GM04503 (cell line): ENCODE data around the gene IRF2BP2.

ENCODE experiments used
- DNase-seq: peaks from one replicate; pipeline ENCODE4 v3.0.0-alpha.2; 2012; ENCODE audit warnings: low read depth

The IRF2BP2 gene

DNA sequence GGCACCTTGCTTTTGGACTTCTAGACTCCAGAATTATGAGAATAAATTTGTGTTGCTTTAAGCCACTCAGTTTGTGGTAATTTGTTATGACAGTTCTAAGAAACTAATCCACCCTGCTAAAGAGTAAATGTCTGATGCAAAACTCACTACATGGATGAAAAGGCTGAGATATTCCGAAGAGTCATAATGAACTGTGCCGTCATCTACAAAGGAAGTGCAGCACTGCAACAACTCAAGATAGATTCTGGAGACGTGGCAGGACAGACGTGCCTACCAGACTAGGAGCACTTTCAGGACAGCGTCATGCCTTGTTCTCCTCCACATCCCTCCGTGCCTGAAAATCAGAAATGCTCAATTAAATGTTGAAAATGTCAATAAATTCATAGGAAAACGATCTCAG lies 24.4 kb upstream of the IRF2BP2 start:
- DNase-seq, result no peak

DNA sequence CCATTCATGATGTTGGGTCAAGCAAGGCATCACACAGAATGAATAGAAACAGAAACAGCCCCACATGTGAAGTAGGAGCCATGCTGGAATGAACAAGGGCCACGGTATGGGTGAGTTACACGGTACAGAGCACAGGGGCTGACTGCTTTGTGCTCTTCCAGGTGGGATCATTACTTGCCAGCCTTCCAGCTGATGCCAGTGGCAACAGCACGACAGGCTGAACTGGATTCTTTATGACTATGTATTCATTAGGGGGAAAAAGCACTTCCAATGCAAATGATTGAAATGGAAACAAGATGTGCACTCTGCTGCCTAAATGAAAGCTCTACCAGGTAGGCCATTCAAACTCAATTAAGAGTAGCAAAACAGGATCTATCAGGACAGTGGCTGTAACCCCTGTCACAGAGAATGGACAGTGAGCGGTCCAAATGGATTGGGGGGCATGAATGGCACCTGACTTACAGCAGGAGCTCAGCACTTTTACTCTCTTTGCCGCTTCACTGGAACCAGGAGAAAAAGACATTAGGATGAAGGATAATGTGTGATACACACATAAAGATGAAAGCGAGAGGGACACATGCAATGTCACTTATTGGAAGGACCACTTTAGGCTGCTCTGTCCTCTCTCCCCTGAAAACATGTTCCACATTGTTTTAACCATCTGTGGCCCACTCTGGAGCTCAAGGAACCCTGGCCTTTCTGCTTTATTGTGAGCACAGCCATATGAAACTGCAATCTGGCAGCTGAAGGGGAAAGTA lies 23.4 kb upstream of the IRF2BP2 start:
- DNase-seq, result no peak

DNA sequence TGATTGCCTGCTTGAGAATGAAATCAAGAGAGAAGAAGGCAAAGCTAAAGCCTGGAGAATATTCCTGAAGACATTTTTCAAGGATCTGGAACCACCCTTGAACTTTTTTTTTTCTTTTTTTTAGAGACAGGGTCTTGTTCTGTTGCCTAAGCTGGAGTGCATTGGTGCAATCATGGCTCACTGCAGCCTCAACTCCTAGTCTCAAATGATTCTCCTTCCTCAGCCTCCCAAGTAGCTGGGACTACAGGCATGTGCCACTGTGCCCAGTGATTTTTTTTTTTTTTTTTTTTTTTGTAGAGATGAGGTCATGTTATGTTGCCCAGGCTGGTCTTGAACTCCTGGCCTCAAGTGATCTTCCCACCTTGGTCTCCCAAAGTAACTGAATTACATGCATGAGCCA lies 22.2 kb upstream of the IRF2BP2 start:
- no peak for DNase-seq

DNA sequence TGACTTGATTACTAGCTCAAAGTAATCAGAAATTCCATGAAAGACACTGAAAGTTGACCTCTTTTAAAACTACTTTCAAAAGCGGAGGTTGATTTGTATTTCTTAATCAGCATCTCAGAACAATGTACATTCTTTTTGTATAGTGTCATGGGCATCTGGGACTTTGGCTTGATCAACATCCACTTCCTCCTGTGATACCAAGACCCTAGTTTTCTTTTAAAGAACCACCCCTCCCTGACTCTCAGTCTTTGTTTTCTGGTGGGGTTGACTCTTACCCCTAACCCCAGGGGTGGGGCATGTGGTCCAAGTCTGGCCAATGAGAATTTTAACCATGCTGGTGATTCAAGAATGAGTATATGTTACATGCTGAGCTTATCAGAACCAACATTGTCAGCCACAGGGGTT lies 21.7 kb upstream of the IRF2BP2 start:
- DNase-seq, result peak; percentile 75

DNA sequence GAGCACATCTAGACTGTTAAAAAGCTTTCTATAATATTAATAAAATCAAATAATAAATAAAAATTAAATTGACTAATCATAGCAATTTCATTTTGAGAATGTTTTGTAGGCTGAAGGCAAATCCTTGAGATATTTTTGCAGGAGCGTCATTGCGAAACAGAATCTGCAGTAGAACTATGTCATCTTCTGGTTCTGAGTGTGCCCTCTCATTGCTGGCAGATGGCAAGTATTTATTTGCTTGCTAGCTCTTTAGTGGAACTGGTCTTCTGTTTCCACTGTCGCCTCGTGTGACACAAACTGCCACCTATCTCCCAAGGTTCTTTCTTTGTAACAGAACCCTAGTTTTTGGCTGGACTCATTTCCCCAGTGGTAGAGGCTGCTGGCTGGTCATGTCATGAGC lies 19.0 kb upstream of the IRF2BP2 start:
- DNase-seq, result no peak

DNA sequence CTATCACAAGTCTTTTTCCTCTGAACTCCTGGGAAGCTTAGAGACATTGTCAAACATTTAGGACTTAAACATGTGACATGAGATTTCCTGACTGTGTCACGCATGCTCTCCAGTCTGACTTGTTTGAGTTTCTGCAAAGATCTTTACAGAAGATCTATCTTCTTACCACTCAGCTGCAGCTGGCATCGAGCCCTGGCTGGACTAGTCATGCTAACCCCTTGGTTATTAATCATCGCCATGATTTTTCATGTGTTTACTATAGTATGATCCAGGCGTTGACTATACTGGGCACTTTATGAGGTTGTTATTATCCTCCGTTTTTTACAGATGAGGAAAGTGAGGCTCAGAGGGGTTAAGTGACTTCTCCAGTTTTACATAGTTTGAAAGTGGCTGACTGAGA lies 18.1 kb upstream of the IRF2BP2 start:
- no peak for DNase-seq

DNA sequence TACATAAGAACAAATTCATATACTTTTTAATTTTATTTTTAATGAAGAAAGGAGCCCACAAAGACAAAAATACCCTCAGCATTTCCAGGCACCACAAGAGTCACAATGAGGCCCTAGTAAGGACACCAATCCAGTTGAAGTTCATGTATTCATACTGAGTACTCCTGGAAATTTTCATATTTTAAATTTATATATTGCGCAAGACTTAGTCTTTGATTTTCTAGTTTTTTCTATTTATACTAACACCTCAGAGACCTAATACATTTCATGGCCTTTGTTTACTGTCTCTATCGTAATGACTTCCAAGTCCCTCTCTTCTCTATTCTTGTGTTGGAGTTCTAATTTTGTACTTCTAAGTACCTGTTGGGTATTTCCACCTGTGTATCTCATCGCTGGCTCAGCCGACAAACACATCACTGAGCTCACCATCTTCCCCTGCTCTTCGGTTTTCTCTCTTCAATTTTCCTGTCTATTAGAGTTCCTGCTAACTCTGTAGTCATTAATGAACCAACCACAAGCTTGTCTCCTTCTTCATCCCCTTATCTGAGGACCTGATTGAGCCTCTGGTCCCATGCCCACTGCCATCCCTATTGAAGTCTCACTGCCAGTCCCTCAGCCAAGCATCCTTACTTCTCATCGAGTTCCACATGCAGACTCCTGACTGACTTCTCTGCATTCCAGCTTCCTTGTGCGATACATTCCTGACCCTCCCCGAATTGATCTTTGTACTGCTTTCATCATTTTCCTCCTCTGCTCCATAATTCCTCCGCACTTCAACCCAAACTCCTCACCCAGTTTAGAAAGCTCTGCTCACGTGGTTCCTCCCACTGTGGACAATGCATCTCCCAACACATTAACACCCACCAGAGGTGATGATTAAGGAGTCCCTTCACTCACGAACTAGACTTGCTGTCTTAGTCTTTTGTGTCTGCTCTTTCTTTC lies 17.3 kb upstream of the IRF2BP2 start:
- no peak for DNase-seq

DNA sequence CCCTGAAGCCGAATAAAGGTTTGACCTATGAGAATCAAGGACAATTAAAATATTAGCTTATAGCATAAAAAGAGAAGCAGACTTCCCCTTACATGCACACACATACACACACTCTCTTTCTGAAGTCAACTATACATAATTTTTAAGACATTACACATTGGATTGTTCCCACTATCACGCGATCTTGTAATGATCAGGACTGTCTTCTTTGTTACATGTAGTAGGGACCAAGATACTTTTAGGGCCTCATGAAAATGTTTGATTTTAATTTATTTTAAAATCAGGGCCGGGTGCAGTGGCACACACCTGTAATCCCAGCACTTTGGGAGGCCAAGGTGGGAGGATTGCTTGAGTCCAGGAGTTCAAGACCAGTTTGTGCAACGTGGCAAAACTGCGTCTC lies 16.4 kb upstream of the IRF2BP2 start:
- no peak for DNase-seq

DNA sequence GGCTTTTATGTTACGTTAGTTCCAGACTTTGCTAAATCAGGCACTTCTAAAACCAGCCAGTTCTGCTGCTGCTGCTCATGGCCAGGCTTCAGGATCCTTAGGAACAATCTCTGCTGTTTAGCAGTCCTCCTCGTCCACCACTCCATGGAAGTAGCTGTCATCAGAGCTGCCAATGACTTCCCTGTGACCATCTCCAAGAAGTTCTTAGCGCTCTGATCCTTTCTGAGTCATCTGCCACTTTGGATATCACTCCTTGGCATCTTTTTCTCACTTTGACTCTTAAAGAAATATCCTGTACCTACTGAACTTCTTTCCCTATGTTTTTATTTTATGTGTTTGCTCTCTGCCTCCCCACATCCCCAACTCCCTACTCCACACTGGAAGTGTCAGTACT lies 14.7 kb upstream of the IRF2BP2 start:
- DNase-seq, result no peak

DNA sequence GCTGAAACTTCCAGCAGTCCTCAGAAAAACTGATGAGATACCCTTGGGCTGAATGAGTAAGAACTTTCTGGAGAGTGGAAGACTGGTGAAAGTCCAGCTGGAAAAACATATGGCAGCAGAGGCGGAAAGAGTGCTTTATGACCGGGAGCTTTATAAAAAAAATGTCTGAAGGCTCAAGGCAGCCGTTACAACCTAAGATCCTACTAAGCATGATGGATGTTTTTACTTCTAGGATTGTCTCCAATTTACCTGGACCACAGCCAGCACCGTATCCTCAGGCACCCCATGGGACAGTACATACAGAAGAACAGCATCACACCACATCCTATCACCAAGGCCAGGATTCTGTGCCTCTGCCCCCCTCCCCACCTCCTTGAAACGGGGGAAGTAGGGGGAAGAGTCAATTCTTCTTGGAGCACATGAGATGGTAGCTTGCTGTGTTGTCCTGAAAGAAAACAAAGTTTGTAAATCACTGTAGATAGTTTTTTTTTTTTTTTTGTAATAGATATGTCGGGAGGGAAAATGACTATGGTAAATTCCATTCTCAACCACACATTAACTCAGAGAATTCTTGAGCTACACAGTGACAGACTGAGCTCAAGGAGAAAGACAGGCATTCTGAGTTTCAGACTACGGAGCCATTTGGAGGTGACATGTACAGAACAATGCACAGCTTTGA lies 11.8 kb upstream of the IRF2BP2 start:
- peak; percentile 72 for DNase-seq

DNA sequence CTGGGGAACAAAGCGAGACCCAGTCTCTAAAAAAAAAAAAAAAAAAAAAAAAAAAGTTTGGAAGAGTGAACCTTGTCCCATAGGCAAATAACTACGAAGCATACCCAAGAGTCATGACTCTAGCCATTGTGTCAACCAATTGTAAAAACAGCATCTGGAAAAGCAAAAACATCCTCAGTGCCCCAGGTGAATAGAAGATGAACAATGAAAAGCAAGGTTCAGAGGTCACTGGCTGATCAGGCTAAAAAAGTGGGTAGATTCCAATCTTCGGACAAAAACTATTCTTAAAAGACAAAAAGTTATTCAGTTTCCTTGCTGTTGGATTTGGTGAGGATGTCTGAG lies 11.1 kb upstream of the IRF2BP2 start:
- DNase-seq, result no peak

DNA sequence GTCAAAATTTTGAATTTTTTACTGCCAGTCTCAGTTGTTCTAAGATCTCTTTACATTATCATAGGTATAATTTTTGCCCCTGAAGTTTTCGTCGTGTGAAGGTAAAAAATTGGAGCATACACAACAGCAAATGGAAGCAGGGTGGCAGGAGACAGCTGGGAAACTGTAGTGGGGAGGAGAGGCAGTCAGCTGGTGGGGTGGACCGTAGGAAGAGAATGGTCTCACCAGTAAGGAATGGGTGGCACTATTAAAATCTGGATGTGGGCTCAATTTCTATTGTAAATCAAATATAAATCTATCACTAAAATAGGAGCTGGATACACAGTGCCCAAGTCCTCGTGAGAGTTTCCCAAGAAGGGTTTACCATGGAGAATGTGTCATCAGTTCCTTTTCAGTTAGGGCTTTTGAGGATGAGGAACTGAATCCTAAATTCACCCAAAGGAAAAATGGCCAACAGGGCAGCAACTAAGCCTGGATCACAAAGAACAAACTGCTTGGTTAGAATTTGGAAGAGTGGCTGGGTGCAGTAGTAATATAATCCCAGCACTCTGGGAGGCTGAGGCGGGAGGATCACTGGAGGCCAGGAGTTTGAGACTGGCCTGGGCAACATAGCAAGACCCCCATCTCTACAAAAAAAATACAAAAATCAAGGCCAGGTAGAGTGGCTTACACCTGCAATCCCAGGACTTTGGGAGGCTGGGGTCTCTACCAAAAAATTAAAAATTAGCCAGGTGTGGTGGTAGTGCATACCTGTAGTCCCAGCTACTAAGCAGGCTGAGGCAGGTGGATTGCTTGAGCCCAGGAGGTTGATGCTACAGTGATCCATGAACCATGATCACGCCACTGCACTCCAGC lies 10.5 kb upstream of the IRF2BP2 start:
- DNase-seq, result peak; percentile 77

DNA sequence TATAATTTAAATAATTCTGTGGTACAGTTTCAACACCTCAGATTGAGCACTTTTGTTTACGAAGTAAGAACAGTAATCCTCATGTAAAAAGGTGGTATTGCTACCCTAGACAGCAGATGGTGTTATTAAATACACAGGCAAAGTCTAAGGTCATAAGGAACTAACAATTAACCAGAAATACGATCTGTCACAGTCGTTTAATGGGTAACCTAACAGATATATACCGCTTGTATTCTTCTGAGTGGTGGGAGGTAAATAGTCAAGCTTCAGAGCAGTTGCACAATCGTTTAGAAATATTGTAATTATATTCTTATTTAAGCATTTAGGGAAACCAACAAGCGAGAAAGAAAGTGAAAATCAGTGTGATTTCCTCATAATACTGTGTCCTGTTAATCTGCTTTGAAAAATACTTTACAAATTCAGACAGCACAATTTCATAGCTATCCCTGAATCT lies 9.8 kb upstream of the IRF2BP2 start:
- no peak for DNase-seq

DNA sequence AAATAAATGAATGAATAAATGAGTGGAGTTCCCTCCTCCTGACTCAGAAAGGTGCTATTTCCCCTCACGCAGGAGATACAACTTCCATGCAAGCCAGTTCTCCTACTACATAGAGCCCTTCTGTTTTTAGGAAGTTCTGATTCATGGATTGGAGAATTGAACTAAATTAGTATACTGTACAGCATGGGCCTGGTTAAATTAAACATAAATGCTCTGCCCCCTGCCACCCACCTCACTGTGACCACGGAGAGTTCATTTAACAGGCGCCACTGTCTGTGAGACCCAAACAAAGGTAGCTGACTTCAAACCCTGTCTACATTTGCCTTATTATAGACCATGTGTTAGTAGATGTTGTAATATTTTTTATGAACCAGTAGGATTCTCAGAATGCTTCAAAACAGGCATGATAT lies 9.1 kb upstream of the IRF2BP2 start:
- no peak for DNase-seq

DNA sequence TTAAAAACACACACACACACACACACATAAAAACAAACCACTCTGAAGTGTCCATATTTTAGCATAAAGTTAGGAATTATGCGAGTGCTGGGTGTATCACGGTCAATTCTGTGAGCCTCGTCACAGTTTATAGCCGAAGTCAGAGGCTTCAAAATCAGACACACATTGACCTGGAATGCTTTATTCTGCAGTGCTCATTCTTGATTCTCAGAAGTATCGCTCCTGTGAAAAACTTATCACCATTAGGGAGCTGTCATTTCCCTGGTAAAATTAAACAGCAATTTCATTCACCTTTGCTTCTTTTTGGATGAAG lies 8.7 kb upstream of the IRF2BP2 start:
- DNase-seq, result no peak

DNA sequence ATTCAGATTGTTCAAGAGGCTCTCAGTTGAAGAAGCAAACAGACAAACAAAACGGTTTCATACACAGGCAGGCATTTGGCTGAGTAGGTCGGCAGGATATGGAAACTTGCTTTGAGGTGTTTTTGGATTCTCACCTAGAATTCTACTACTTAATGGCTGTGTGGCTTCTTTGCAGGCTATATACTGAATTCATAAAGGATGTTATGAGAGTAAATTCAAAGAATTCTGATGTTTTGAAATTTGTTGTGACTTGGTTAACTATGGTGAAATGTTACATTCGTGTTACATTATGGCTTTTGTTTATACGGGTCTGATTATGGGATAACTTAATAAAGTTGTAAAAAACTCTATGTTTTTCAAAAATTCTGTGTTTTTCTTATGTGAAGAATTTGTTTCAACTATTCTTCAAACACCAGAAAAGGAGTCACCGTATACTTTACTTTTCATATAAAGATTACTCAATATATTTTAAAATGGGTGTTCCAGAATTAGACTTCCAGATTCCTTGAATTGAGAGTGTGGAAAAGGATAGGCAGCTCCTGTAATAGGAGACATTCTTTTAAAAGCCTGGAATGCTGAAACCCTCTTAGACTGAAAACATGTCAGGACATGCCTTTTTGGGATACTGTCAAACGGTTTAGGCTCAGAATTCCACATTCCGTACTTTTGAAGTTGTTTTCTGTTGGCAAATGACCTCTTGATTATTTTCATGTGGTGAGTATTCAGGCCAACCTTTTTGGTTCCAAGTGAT lies 8.2 kb upstream of the IRF2BP2 start:
- DNase-seq, result peak; percentile 95

DNA sequence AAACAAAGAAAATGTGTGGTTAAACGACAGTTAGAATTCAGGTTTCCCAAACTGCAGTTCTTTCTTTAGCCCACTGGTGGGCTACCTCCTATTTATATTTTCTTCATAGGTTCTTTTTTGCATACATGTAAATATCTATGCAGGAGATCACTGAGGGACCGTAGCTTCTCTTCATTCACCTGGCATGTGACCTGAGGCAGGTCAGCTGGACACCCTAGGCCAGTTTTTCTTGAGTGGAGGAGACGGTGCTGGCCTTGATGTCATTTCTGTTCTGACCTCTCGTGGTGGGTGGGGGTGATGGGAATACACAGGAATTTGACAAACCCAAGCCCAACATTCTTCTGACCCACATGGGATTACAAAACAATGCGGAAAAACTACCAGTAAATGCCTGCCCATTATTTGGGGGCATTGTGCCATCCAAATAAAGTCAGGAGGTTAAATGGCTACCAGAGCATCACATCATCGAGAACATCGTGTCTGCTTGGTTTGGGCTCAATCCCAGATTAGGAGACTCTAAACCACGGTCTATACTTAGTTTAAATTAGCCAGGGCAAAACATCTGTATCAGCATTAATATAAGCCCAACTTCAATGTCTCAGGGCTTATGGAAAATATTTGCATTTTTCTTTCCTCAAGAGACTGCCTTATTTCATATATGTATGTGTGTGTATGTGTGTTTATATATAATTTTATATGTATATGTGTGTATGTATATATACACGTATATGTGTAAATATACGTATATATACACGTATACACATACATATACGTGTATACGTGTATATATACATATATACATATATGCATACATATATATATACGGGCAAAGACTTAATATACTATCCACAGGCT lies 7.4 kb upstream of the IRF2BP2 start:
- DNase-seq, result peak; percentile 89

DNA sequence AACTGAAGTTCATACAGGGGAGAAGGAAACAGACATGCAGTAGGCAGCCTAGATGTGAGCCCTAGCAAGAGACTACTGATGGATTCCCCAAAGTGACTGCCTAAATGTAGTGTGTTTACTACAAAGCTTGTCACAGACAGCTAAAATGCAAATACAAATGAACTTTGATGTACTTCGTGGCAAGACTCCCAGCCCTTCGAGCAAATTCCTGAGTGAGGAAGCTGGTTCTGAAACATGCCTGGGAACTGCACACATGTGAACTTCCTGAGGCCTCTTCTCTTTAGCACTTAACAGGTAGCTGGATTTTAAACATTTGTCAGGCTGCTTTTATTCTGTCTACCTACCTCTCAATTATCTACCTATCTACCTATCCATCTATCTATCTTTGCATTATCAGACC lies 6.7 kb upstream of the IRF2BP2 start:
- DNase-seq, result no peak

DNA sequence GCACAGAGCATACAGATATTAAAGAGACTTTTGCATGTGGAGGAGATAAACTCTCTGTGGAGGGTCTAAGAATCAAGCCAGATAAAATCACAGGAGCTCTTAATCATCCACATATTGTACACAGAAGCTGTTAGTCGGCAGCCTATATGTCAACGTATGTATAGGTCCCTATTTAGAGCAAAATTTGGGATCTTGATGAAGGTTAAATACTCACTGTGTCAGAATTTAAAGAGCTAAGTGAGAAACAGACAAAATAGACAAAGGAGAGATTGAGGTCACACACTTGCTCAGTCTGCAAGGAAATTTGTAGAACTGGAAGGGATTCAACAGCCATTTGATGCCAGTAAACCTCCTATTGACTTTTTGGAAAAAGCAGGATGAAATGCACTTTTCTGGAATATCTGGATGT lies 4.1 kb upstream of the IRF2BP2 start:
- DNase-seq, result no peak

DNA sequence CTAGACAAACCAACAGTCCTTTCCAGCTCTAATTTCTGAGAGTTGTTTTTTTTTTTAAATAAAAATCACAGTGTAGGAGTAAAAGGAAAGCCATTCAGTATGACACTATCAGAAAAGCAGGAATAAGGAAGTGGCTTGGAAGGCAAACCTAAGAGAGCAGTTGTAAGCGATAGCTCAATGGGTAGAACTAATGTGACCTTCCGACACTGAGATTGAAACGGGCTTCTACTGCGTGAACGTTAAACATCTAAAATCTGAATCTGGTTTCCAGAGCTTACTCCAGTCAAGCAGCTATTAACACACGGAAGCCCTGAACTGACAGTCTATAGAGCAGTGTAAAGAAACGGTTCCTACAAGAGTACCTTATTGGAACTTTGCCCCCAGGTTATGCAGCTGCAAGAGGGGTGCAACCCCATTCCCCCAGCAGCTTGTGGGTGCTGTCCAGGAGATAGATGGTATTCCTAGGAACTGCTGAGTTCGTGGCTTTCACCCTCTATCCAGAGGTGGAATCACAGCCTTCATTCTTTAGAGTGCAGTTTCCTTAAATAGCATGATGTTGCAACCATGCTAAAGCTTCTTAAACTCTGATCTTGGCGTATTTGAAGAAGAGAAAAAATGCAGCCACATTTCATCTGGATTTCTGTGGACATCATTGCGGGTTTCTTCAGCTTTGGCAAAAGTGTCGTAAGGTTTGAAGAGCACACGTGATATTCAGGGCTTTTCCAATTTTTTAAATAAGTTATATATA lies 3.3 kb upstream of the IRF2BP2 start:
- DNase-seq, result peak; percentile 88
